Brain microvascular endothelial cell (primary cell): ENCODE results near the gene GRM2.

ENCODE experiments used
- DNase-seq: peaks from one replicate; pipeline ENCODE4 v3.0.0-alpha.2; 2020
- H3K27ac ChIP-seq: fragments of 250-450 bp; sonication (Bioruptor Pico); 2 replicates; pipeline ENCODE4 v1.5.1; 2020; ENCODE audit warnings: mild to moderate bottlenecking, moderate library complexity
- H3K27me3 ChIP-seq: fragments of 250-450 bp; sonication (Bioruptor Pico); replicated peaks from 2 replicates; pipeline ENCODE4 v1.5.1; 2020; ENCODE audit warnings: mild to moderate bottlenecking
- H3K36me3 ChIP-seq: fragments of 250-450 bp; sonication (Bioruptor Pico); replicated peaks from 2 replicates; pipeline ENCODE4 v1.5.1; 2020; ENCODE audit warnings: mild to moderate bottlenecking
- H3K4me3 ChIP-seq: 2 replicates; pipeline ENCODE4 v1.5.1; 2011; ENCODE audit warnings: low read depth, mild to moderate bottlenecking, control low read depth, low read length, moderate library complexity
- in situ Hi-C: cut with HindIII; loops from 2 replicates; pipeline ENCODE4 v1.10.0; 2017; ENCODE audit warnings: low sequenced_read_pairs, low pct_ligation_motif_present
- TF ChIP-seq, protein P1 (sequence below): IDR thresholded peaks from 2 replicates; pipeline ENCODE4 v1.5.1; 2011; ENCODE audit warnings: low read depth, mild to moderate bottlenecking, moderate library complexity, low read length, control low read depth, inconsistent platforms; ENCODE audit errors: missing control alignments

Gene GRM2

DNA sequence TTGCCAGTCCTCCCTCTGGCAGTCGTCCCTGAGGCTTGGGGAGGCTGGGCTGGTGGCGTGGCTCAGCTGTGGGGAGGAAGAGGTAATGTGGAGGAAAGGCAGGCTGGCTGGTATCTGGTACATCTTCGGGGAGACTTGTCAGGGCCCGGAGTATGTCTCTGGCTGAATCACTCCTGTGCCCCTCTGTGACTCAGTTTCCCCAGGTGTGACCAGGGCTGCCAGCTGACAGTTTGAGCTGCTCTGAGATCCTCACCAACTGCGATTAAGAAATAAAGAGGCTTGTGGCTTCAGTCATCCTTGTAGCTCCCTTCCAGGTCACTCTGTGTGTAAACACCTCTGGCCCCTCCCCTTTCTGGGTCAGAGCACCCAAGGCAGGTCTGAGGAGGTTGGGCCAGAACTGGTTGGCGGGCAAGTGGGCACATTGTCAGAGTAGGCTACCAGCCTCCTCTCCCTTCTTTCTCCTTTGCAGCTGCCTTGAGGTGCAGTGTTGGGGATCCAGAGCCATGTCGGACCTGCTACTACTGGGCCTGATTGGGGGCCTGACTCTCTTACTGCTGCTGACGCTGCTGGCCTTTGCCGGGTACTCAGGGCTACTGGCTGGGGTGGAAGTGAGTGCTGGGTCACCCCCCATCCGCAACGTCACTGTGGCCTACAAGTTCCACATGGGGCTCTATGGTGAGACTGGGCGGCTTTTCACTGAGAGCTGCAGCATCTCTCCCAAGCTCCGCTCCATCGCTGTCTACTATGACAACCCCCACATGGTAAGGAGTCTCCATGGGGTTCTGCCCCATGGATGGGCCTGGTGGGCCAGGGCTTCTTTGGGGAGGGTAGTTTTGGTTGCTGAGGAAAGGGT lies 32.8 kb upstream of the GRM2 start:
- in situ Hi-C loops, result no loop called here
- no peaks in the 10 kb centered on the region for H3K27me3 ChIP-seq
- H3K36me3 ChIP-seq, result no peaks in the 10 kb centered on the region
- no peak for DNase-seq
- TF ChIP-seq, protein P1, sequence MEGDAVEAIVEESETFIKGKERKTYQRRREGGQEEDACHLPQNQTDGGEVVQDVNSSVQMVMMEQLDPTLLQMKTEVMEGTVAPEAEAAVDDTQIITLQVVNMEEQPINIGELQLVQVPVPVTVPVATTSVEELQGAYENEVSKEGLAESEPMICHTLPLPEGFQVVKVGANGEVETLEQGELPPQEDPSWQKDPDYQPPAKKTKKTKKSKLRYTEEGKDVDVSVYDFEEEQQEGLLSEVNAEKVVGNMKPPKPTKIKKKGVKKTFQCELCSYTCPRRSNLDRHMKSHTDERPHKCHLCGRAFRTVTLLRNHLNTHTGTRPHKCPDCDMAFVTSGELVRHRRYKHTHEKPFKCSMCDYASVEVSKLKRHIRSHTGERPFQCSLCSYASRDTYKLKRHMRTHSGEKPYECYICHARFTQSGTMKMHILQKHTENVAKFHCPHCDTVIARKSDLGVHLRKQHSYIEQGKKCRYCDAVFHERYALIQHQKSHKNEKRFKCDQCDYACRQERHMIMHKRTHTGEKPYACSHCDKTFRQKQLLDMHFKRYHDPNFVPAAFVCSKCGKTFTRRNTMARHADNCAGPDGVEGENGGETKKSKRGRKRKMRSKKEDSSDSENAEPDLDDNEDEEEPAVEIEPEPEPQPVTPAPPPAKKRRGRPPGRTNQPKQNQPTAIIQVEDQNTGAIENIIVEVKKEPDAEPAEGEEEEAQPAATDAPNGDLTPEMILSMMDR, result no peak
- H3K4me3 ChIP-seq, result no peak overlapping the region
- no peak overlapping the region for H3K27ac ChIP-seq

DNA sequence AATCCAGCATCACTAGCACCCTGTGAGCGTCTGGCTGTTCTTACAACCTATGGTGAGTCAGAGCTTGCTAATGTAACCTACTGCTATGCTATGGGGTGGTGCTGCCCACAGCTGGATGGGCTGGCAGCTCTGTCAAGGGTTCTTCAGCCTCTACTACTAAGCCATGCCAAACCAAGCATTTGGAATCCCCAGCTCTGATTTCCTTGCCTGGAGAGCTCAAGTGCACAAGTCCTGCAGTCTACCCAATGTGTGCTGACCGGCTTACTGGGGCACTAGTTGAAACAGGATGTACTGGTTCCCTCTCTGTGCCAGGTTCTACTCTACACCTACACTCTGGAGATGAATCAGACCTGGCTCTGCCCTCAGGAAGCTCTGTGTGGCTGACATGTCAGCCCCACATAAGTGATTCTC lies 31.7 kb upstream of the GRM2 start:
- DNase-seq, result no peak
- in situ Hi-C loops, result no loop called here
- H3K4me3 ChIP-seq, result no peak overlapping the region
- H3K27ac ChIP-seq, result no peak overlapping the region
- TF ChIP-seq, protein P1, result no peak
- no peaks in the 10 kb centered on the region for H3K36me3 ChIP-seq
- no peaks in the 10 kb centered on the region for H3K27me3 ChIP-seq

DNA sequence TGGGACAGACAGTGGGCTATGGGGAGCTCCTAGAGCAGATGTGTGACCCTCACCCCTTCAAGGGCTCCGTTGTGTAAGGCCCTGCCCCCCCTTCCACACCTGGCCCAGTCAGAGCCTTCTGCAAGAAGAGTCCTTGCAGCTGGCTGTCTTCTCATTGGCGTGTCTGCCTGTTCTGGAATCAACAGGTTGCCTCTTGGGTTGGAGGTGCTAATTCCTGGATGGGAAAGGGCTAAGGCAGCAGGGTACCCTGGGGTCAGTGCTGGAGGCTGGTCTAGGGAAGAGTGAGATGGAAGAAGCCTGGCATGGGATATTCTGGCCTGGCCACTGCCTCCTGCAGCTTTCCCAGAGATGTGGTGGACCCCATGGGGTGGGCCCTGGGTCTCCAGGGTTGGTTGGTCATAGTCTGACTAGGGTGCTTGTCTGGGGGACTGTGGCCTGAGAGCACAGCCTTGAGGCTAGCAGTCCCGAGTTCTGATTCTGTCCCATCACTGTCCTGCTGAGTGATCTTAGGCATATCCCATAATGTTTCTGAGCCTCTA lies 30.7 kb upstream of the GRM2 start:
- Histone ChIP-seq H3K4me3 (no peak overlapping the region), H3K27ac (no peak overlapping the region), H3K27me3 (no peaks in the 10 kb centered on the region), H3K36me3 (no peaks in the 10 kb centered on the region)
- TF ChIP-seq, protein P1, result no peak
- DNase-seq, result no peak
- in situ Hi-C loops, result no loop called here

DNA sequence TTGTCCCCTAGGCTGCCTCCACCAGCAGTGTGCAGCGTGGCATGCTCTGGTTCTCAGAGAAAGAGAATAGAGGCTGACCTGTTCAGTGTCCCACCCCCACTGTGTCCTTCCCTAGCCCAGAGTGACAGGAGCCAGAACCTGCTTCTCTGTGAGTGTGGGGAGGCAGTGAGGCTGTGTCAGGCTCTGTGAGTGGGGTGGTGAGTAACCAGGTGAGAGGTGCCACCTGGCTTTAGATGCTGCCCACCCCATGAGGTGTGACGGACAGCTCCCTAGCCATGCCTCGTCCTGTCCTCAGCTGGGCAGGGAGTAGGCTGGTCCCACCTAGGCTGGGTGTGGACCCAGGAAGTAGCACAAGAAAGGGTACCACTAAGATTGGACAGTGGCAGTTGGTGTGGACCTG lies 29.5 kb upstream of the GRM2 start:
- H3K4me3 ChIP-seq, result no peak overlapping the region
- in situ Hi-C loops, result no loop called here
- no peaks in the 10 kb centered on the region for H3K27me3 ChIP-seq
- DNase-seq, result no peak
- no peak overlapping the region for H3K27ac ChIP-seq
- H3K36me3 ChIP-seq, result no peaks in the 10 kb centered on the region
- TF ChIP-seq, protein P1, result no peak

DNA sequence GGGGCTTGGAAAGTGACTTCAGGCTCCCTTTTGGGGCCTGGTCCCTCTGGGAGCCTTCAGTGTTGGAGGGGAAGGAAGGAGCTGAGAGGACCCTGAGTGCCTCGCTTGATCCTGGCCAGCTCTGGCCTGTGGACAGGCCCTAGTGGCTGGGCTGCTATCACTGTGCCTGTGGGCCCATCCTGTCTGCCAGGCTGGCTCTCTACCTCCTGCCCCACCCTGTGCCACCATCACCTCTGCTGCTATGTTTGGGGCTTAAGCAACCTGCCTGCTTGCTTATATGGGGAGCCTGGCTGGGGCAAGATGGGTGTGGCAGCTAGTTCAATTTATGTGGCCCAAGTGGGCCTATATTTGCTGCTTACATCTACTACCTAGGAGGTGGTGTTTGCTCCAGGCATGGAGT lies 28.7 kb upstream of the GRM2 start:
- Histone ChIP-seq H3K27me3 (no peaks in the 10 kb centered on the region), H3K36me3 (no peaks in the 10 kb centered on the region), H3K27ac (no peak overlapping the region), H3K4me3 (no peak overlapping the region)
- TF ChIP-seq, protein P1, result no peak
- in situ Hi-C loops, result no loop called here
- DNase-seq, result no peak
